CD14-positive monocyte (primary cell): ENCODE results near the gene STXBP4. TPM values are rescaled to one million over a fixed set of nuclear protein-coding genes. Genes with fewer than 3 reads are reported as not detected.

ENCODE experiments used
- DNase-seq, 3 donors: peaks; one replicate each; pipeline ENCODE4 v3.0.0-alpha.2; 2011 to 2022
- H2AFZ ChIP-seq: 2 replicates; pipeline ENCODE4 v1.6.0; 2012; ENCODE audit warnings: mild to moderate bottlenecking, low read depth, low read length, inconsistent platforms; ENCODE audit not compliant: insufficient read depth, poor library complexity, severe bottlenecking
- H3K27ac ChIP-seq, 2 donors: 1 replicate in 1 of 2; 2 replicates in 1 of 2; pipeline ENCODE4 v1.5.1; 2012 to 2013; ENCODE audit warnings: low read length in 2 of 2, control low read depth in 1 of 2, inconsistent platforms in 1 of 2, low read depth in 1 of 2, mild to moderate bottlenecking in 1 of 2
- H3K27me3 ChIP-seq, 2 donors: one replicate each; pipeline versions ENCODE4 v1.6.0 to v1.6.1; 2011 to 2013; ENCODE audit warnings: low read length in 2 of 2; ENCODE audit not compliant: control insufficient read depth in 2 of 2, insufficient read depth in 2 of 2
- H3K36me3 ChIP-seq, 2 donors: replicated peaks in 1 of 2; 1 replicate in 1 of 2; 2 replicates in 1 of 2; pipeline versions ENCODE4 v1.5.1 to v1.6.1; 2012 to 2013; ENCODE audit warnings: low read length in 2 of 2, control low read depth in 1 of 2, inconsistent platforms in 1 of 2, mild to moderate bottlenecking in 1 of 2; ENCODE audit not compliant: insufficient read depth in 2 of 2, control insufficient read depth in 1 of 2
- H3K4me1 ChIP-seq, 2 donors: 1 replicate in 1 of 2; 2 replicates in 1 of 2; pipeline versions ENCODE4 v1.5.1 to v1.6.1; 2012 to 2013; ENCODE audit warnings: low read length in 2 of 2, control low read depth in 1 of 2, inconsistent platforms in 1 of 2, mild to moderate bottlenecking in 1 of 2, moderate library complexity in 1 of 2; ENCODE audit not compliant: insufficient read depth in 2 of 2, control insufficient read depth in 1 of 2
- H3K4me2 ChIP-seq: replicated peaks from 2 replicates; pipeline ENCODE3; 2012; ENCODE audit warnings: low read length, moderate library complexity, mild to moderate bottlenecking; ENCODE audit not compliant: poor library complexity, severe bottlenecking; ENCODE audit errors: extremely low read depth
- H3K4me3 ChIP-seq, 3 experiments: fragments of 200-600 bp in 1 of 3; sonication (generic) in 1 of 3; replicated peaks in 1 of 3; 1 replicate in 2 of 3; 2 replicates in 1 of 3; pipeline ENCODE4 v1.5.1; 2011 to 2013; ENCODE audit warnings: low read length in 3 of 3, mild to moderate bottlenecking in 3 of 3, control low read depth in 2 of 3, low read depth in 2 of 3, inconsistent platforms in 1 of 3, moderate library complexity in 1 of 3
- H3K79me2 ChIP-seq: 2 replicates; pipeline ENCODE4 v1.6.0; 2012; ENCODE audit warnings: mild to moderate bottlenecking, control low read depth, inconsistent platforms, low read length, moderate library complexity; ENCODE audit not compliant: insufficient read depth
- H3K9ac ChIP-seq: 2 replicates; pipeline ENCODE4 v1.6.0; 2017; ENCODE audit warnings: low read length, mild to moderate bottlenecking; ENCODE audit not compliant: insufficient read depth, poor library complexity, severe bottlenecking
- H3K9me3 ChIP-seq, 2 donors: replicated peaks in 1 of 2; 1 replicate in 1 of 2; 2 replicates in 1 of 2; pipeline versions ENCODE4 v1.5.1 to v1.6.1; 2012 to 2013; ENCODE audit warnings: low read length in 2 of 2, control low read depth in 1 of 2; ENCODE audit not compliant: control insufficient read depth in 1 of 2, insufficient read depth in 1 of 2
- H4K20me1 ChIP-seq: 2 replicates; pipeline ENCODE4 v1.6.0; 2012; ENCODE audit warnings: mild to moderate bottlenecking, low read length, control low read depth, moderate library complexity; ENCODE audit not compliant: insufficient read depth
- H3K27ac Mint-ChIP-seq, 7 donors: one replicate each; pipeline ENCODE4 v1.8.0; 2020; ENCODE audit warnings: mild to moderate bottlenecking in 7 of 7, mixed read lengths in 7 of 7, moderate library complexity in 6 of 7, inconsistent platforms in 2 of 7
- H3K27me3 Mint-ChIP-seq, 3 donors: one replicate each; pipeline ENCODE4 v1.8.0; 2021 to 2022; ENCODE audit warnings: low read depth in 3 of 3, mild to moderate bottlenecking in 3 of 3, mixed read lengths in 3 of 3, moderate library complexity in 3 of 3, inconsistent platforms in 1 of 3
- H3K36me3 Mint-ChIP-seq, 2 donors: one replicate each; pipeline ENCODE4 v1.8.0; 2020; ENCODE audit warnings: mixed read lengths in 2 of 2, inconsistent platforms in 1 of 2, mild to moderate bottlenecking in 1 of 2
- H3K4me1 Mint-ChIP-seq: one replicate; pipeline ENCODE4 v1.8.0; 2020; ENCODE audit warnings: mild to moderate bottlenecking, mixed read lengths
- H3K4me3 Mint-ChIP-seq, 2 donors: one replicate each; pipeline ENCODE4 v1.8.0; 2020; ENCODE audit warnings: mild to moderate bottlenecking in 2 of 2, mixed read lengths in 2 of 2, moderate library complexity in 1 of 2
- H3K9me3 Mint-ChIP-seq, 7 donors: one replicate each; pipeline ENCODE4 v1.8.0; 2020 to 2022; ENCODE audit warnings: mixed read lengths in 7 of 7, mild to moderate bottlenecking in 6 of 7, moderate library complexity in 6 of 7, inconsistent platforms in 2 of 7
- CTCF ChIP-seq: fragments of 200-600 bp; IDR thresholded peaks from one replicate; pipeline ENCODE4 v1.8.0; 2022; ENCODE audit warnings: antibody characterized with exemption, mild to moderate bottlenecking
- WGBS: methylation state at CpG from one replicate; pipeline ENCODE4 v1.1.5; 2013; ENCODE audit warnings: missing lambda C conversion rate; ENCODE audit not compliant: insufficient coverage; 5-methylcytosine and 5-hydroxymethylcytosine counted together
- intact Hi-C, 2 donors: fragments of 100-400 bp; cut with micrococcal nuclease; formaldehyde crosslinking; loops; one replicate each; pipeline versions ENCODE4 v1.15.0 to v1.15.1; 2023
- polyA plus RNA-seq, 3 donors: library from polyadenylated mRNA; depleted of rRNA in 1 of 3; unstranded in 2 of 3; stranded (reverse) in 1 of 3; fragments of 300-500 nt in 2 of 3; fragments of >200 nt in 1 of 3; fragmentation: Illumina TruSeq in 2 of 3; gene quantifications; 1 replicate in 2 of 3; 2 replicates in 1 of 3; pipeline ENCODE4 v1.2.3, GENCODE V29; 2012 to 2021

Gene STXBP4
- polyA plus RNA-seq, 3 donors = 0.27 to 1.8 (median 0.44) TPM

GRCh38 chr17:55186937-55187770 is 218.6 kb downstream of the STXBP4 start:
- 90% methylated on average over 5 of the region's 8 CpGs for WGBS
- Histone ChIP-seq H3K9me3 (no peaks in the 10 kb centered on the region), H3K36me3 (no peaks in the 10 kb centered on the region), H3K4me2 (no peak overlapping the region), H3K27me3 (no peaks in the 10 kb centered on the region), H2AFZ (no peak overlapping the region), H3K79me2 (no peaks in the 10 kb centered on the region), H3K27ac (no peak overlapping the region), H3K9ac (no peak overlapping the region), H3K4me3 (no peak overlapping the region), H4K20me1 (no peaks in the 10 kb centered on the region), H3K4me1 (no peaks in the 10 kb centered on the region)
- intact Hi-C loops = no loop called here
- no peaks in the 10 kb centered on the region for H3K36me3 Mint-ChIP-seq
- no peak for TF ChIP-seq CTCF
- no peak overlapping the region for H3K4me3 Mint-ChIP-seq
- no peak for DNase-seq
- H3K27me3 Mint-ChIP-seq = peaks cover 0 to 2% (median 0%) of the 10 kb centered on the region in 3 donors
- H3K9me3 Mint-ChIP-seq = peaks cover 0 to 7% (median 4%) of the 10 kb centered on the region in 7 donors
- H3K27ac Mint-ChIP-seq = no peak overlapping the region
- no peaks in the 10 kb centered on the region for H3K4me1 Mint-ChIP-seq

- Mint-ChIP-seq H3K9me3 (peaks cover 0 to 2% (median 0%) of the 10 kb centered on the region in 7 donors), H3K27ac (no peak overlapping the region), H3K27me3 (peaks cover 0 to 2% (median 0%) of the 10 kb centered on the region in 3 donors), H3K36me3 (no peaks in the 10 kb centered on the region), H3K4me1 (no peaks in the 10 kb centered on the region), H3K4me3 (no peak overlapping the region)
- Histone ChIP-seq H3K4me1 (no peaks in the 10 kb centered on the region), H3K79me2 (no peaks in the 10 kb centered on the region), H3K27ac (no peak overlapping the region), H4K20me1 (no peaks in the 10 kb centered on the region), H3K4me2 (no peak overlapping the region), H3K9me3 (no peaks in the 10 kb centered on the region), H3K4me3 (no peak overlapping the region), H3K9ac (no peak overlapping the region), H2AFZ (no peak overlapping the region), H3K36me3 (no peaks in the 10 kb centered on the region), H3K27me3 (no peaks in the 10 kb centered on the region)
- TF ChIP-seq CTCF = no peak
- 100% methylated on average over 1 of the region's 2 CpGs for WGBS
- intact Hi-C loops = no loop called here
- DNase-seq = no peak
Observed at GRCh38 chr17:55190748-55191147, 222.2 kb downstream of the STXBP4 start.
